SK-N-SH treated with all-trans-retinoic acid at 6 μM for 48 hours (cell line): ENCODE measurements around the gene ZFYVE27.

ENCODE experiments used
- BACH2 ChIP-seq: fragments of 250-450 bp; sonication (Bioruptor Pico); IDR thresholded peaks from 2 replicates; pipeline ENCODE4 v1.9.0; 2021; ENCODE audit warnings: mild to moderate bottlenecking, borderline replicate concordance
- CSDC2 ChIP-seq: fragments of 250-450 bp; sonication (Bioruptor Pico); IDR thresholded peaks from 2 replicates; pipeline ENCODE4 v1.5.0; 2020; ENCODE audit warnings: mild to moderate bottlenecking, moderate library complexity
- ESRRG ChIP-seq: fragments of 250-450 bp; sonication (Bioruptor Pico); IDR thresholded peaks from 2 replicates; pipeline ENCODE4 v1.6.1; 2021; ENCODE audit warnings: mild to moderate bottlenecking
- OSR1 ChIP-seq: fragments of 250-450 bp; sonication (Bioruptor Pico); IDR thresholded peaks from 2 replicates; pipeline ENCODE4 v1.8.0; 2022; ENCODE audit warnings: moderate library complexity, mild to moderate bottlenecking, inconsistent platforms
- TCF4 ChIP-seq: fragments of 250-450 bp; sonication (Bioruptor Pico); IDR thresholded peaks from 2 replicates; pipeline ENCODE4 v1.8.0; 2021; ENCODE audit warnings: mild to moderate bottlenecking, moderate library complexity, borderline replicate concordance
- ZC3H10 ChIP-seq: fragments of 250-450 bp; sonication (Bioruptor Pico); IDR thresholded peaks from 2 replicates; pipeline ENCODE4 v1.5.1; 2021; ENCODE audit warnings: mild to moderate bottlenecking, moderate library complexity
- ZFP3 ChIP-seq: fragments of 250-450 bp; sonication (Bioruptor Pico); IDR thresholded peaks from 2 replicates; pipeline ENCODE4 v1.5.0; 2020; ENCODE audit warnings: mild to moderate bottlenecking, moderate library complexity
- ZNF70 ChIP-seq: fragments of 450-650 bp; formaldehyde crosslinking; IDR thresholded peaks from 2 replicates; pipeline ENCODE4 v1.5.0; 2020; ENCODE audit warnings: mild to moderate bottlenecking, moderate library complexity
- TF ChIP-seq, protein P1 (sequence below): fragments of 250-450 bp; sonication (Bioruptor Pico); IDR thresholded peaks from 2 replicates; pipeline ENCODE4 v1.8.0; 2020; ENCODE audit warnings: mild to moderate bottlenecking, moderate library complexity, borderline replicate concordance

DNA sequence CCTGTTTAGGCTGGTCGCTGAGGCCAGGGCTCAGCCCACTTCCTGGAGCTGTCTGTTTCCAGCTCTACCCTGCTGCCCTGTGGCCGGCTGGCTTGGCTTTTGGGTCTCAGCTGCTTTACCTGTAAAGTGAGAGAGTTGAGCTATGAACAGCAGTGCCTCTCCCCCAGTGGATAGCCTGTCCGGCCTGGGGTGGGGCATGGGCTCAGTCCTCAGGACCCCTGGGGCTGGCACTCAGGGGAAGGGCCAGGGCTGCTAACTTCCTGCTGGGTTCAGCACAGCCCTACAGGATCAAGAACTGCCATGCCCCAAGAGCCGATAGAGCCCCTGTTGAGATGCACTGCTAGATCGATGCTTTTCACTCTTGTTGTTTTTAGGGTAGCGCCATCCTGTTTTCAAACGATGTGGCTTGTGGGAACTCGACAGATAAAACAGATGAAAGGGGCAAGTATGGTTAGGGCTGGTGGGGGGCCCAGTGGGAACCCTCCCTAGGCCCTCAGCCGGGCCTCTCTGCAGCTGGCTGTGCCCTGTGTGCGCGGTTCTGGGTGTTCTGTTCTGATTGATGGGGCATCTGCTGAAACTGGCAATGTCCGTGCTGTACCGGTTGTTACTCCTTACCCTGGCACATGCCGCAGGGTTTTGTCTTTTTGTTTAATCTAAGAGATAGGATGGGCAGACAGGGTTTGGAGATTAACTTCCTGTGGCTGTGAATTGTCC, 44.8 kb downstream of the ZFYVE27 start:
- TF ChIP-seq CSDC2 (no peak), TCF4 (no peak), BACH2 (no peak), OSR1 (CRISPR knock-in tag) (no peak), ZC3H10 (CRISPR knock-in tag) (no peak), ZFP3 (CRISPR knock-in tag) (no peak), ESRRG (CRISPR knock-in tag) (no peak), ZNF70 (CRISPR knock-in tag) (no peak)
- TF ChIP-seq, protein P1, sequence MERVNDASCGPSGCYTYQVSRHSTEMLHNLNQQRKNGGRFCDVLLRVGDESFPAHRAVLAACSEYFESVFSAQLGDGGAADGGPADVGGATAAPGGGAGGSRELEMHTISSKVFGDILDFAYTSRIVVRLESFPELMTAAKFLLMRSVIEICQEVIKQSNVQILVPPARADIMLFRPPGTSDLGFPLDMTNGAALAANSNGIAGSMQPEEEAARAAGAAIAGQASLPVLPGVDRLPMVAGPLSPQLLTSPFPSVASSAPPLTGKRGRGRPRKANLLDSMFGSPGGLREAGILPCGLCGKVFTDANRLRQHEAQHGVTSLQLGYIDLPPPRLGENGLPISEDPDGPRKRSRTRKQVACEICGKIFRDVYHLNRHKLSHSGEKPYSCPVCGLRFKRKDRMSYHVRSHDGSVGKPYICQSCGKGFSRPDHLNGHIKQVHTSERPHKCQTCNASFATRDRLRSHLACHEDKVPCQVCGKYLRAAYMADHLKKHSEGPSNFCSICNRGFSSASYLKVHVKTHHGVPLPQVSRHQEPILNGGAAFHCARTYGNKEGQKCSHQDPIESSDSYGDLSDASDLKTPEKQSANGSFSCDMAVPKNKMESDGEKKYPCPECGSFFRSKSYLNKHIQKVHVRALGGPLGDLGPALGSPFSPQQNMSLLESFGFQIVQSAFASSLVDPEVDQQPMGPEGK (CRISPR knock-in tag), result no peak
